BJ (cell line): ENCODE results near the gene KRTAP21-3. TPM values are rescaled to one million over a fixed set of nuclear protein-coding genes. Genes with fewer than 3 reads are reported as not detected.

Source experiments
- CTCF ChIA-PET: fragments of 350-600 bp; formaldehyde crosslinking; extraction: SDS; loops from one replicate; lab custom pipeline; 2021; ENCODE audit warnings: antibody characterized with exemption, inconsistent platforms; lab: Yijun Ruan, JAX
- POLR2A ChIA-PET: fragments of 300-600 bp; sonication (Branson Sonifier 250); formaldehyde crosslinking; extraction: SDS; loops from one replicate; lab custom pipeline; 2021; ENCODE audit warnings: antibody characterized with exemption; lab: Charles Lee
- DNase-seq: peaks from one replicate; pipeline ENCODE4 v3.0.0-alpha.2; 2011; ENCODE audit warnings: low read depth
- H3K27me3 ChIP-seq: 2 replicates; pipeline ENCODE4 v1.6.0; 2011; ENCODE audit warnings: low read length; ENCODE audit not compliant: control insufficient read depth, insufficient read depth
- H3K36me3 ChIP-seq: 2 replicates; pipeline ENCODE4 v1.5.1; 2011; ENCODE audit warnings: low read length; ENCODE audit not compliant: control insufficient read depth, insufficient read depth
- H3K4me3 ChIP-seq: 2 replicates; pipeline ENCODE4 v1.5.1; 2011; ENCODE audit warnings: low read depth, mild to moderate bottlenecking, control low read depth, low read length
- CTCF ChIP-seq: IDR thresholded peaks from 2 replicates; pipeline ENCODE4 v1.5.1; 2011; ENCODE audit warnings: low read depth, mild to moderate bottlenecking, control low read depth, inconsistent platforms, low read length, moderate library complexity; ENCODE audit not compliant: insufficient read depth
- polyA plus RNA-seq: library from polyadenylated mRNA; depleted of rRNA; stranded (reverse); fragments of >200 nt; gene quantifications from 2 replicates; pipeline ENCODE4 v1.2.3, GENCODE V29; 2011; rRNA removed
- small RNA-seq: library from RNA; depleted of rRNA; stranded (forward); fragments of <200 nt; gene quantifications from one replicate; pipeline ENCODE3, GENCODE V24; 2012; ENCODE audit warnings: low replicate concordance, low read depth; ENCODE audit not compliant: insufficient read length

The KRTAP21-3 gene
- polyA plus RNA-seq, 1 experiment, result not detected

GRCh38 chr21:30672985-30673650 lies 45.5 kb downstream of the KRTAP21-3 start:
- no peak for DNase-seq
- no peak for TF ChIP-seq CTCF
- ChIA-PET CTCF (no interaction called here), POLR2A (no interaction called here)
- Histone ChIP-seq H3K4me3 (no peak overlapping the region), H3K36me3 (no peaks in the 10 kb centered on the region), H3K27me3 (no peaks in the 10 kb centered on the region)

DNA sequence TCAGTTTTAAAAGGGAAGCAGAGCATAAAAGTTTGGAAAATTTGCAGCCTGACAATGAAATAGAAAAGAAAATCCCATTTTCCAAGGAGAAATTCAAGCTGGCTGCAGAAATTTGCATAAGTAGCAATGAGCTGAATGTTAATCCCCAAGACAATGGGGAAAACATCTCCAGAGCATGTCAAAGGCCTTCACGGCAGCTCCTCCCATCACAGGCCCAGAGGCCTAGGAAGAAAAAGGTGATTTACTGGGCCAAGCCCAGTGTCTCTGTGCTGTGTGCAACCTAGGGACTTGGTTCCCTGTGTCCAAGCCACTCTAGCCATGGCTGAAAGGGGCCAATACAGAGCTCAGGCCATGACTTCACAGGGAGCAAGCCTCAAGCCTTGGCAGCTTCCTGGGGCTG lies 49.8 kb downstream of the KRTAP21-3 start:
- DNase-seq, result no peak
- Histone ChIP-seq H3K36me3 (no peaks in the 10 kb centered on the region), H3K27me3 (no peaks in the 10 kb centered on the region), H3K4me3 (no peak overlapping the region)
- POLR2A ChIA-PET, result no interaction called here
- CTCF ChIA-PET, result no interaction called here
- TF ChIP-seq CTCF, result no peak

Small RNA genes lying within 50 kb of the gene (small RNA-seq; reads per million reads assigned to genes)
- gene AP000244.1 (not detected), gene KRTAP21-3 (not detected)

Other genes with a start within 250 kb of the KRTAP21-3 start
- gene KRTAP19-1, start 238.4 kb downstream of the KRTAP21-3 start, polyA plus RNA-seq, result not detected in 2 replicates
- gene KRTAP19-2, start 231.3 kb downstream of the KRTAP21-3 start, polyA plus RNA-seq, result not detected in 2 replicates
- not detected in 2 replicates for gene KRTAP19-3, start 226.8 kb downstream of the KRTAP21-3 start, polyA plus RNA-seq
- gene KRTAP19-4, start 221.6 kb downstream of the KRTAP21-3 start, polyA plus RNA-seq, result not detected in 2 replicates
- gene KRTAP19-5, start 216.6 kb downstream of the KRTAP21-3 start, polyA plus RNA-seq, result not detected in 2 replicates
- not detected in 2 replicates for gene KRTAP19-6, start 176.9 kb downstream of the KRTAP21-3 start, polyA plus RNA-seq
- not detected in 2 replicates for gene KRTAP19-7, start 157.5 kb downstream of the KRTAP21-3 start, polyA plus RNA-seq
- gene KRTAP22-2, start 128.4 kb downstream of the KRTAP21-3 start, polyA plus RNA-seq, result not detected in 2 replicates
- gene KRTAP6-3, start 126.3 kb downstream of the KRTAP21-3 start, polyA plus RNA-seq, result not detected in 2 replicates
- not detected in 2 replicates for gene KRTAP6-2, start 119.9 kb downstream of the KRTAP21-3 start, polyA plus RNA-seq
- not detected in 2 replicates for gene KRTAP22-1, start 117.7 kb downstream of the KRTAP21-3 start, polyA plus RNA-seq
- not detected in 2 replicates for gene KRTAP6-1, start 104.8 kb downstream of the KRTAP21-3 start, polyA plus RNA-seq
- not detected in 2 replicates for gene KRTAP20-1, start 102.4 kb downstream of the KRTAP21-3 start, polyA plus RNA-seq
- not detected in 2 replicates for gene KRTAP20-4, start 98.2 kb downstream of the KRTAP21-3 start, polyA plus RNA-seq
- gene KRTAP20-2, start 83.6 kb downstream of the KRTAP21-3 start, polyA plus RNA-seq, result not detected in 2 replicates
- not detected in 2 replicates for gene KRTAP20-3, start 75.9 kb downstream of the KRTAP21-3 start, polyA plus RNA-seq
- gene KRTAP21-2, start 28.5 kb upstream of the KRTAP21-3 start, polyA plus RNA-seq, result not detected in 2 replicates
- not detected in 2 replicates for gene KRTAP21-1, start 36.7 kb upstream of the KRTAP21-3 start, polyA plus RNA-seq
- not detected in 2 replicates for gene KRTAP8-1, start 94.5 kb upstream of the KRTAP21-3 start, polyA plus RNA-seq
- gene KRTAP7-1, start 111.0 kb upstream of the KRTAP21-3 start, polyA plus RNA-seq, result not detected in 2 replicates
- gene KRTAP11-1, start 162.8 kb upstream of the KRTAP21-3 start, polyA plus RNA-seq, result not detected in 2 replicates